ENCODE measurements around the gene KRT28.
A peak's percentile ranks its signal among the peaks of the same experiment; 100 is the strongest.
"Not testable (repeated sequence)": the region's sequence is repeated elsewhere in the genome, so short reads cannot be mapped to it uniquely, and the experiment has no call there.

Gene KRT28

GRCh38 chr17:40818733-40819527 is 19.2 kb upstream of the KRT28 start:
- DNase-seq = peak; percentile 48

GRCh38 chr17:40818343-40818732 is 18.6 kb upstream of the KRT28 start:
- no peak for DNase-seq

- DNase-seq = no peak
Measured at GRCh38 chr17:40817103-40817682, 17.4 kb upstream of the KRT28 start.

GRCh38 chr17:40816569-40816968 is 16.8 kb upstream of the KRT28 start:
- no peak for DNase-seq

- no peak for DNase-seq
Measured at GRCh38 chr17:40815381-40815780, 15.6 kb upstream of the KRT28 start.

GRCh38 chr17:40814657-40815056 is 14.9 kb upstream of the KRT28 start:
- not testable (repeated sequence) for DNase-seq

- no peak for DNase-seq
Measured at GRCh38 chr17:40813804-40814203, 14.0 kb upstream of the KRT28 start.

GRCh38 chr17:40812639-40813038 is 12.9 kb upstream of the KRT28 start:
- no peak for DNase-seq

- DNase-seq = no peak
Measured at GRCh38 chr17:40810494-40810893, 10.7 kb upstream of the KRT28 start.

- DNase-seq = no peak
Measured at GRCh38 chr17:40809721-40810421, 10.1 kb upstream of the KRT28 start.

- no peak for DNase-seq
Measured at GRCh38 chr17:40806131-40806530, 6.4 kb upstream of the KRT28 start.

- DNase-seq = peak; percentile 72
Measured at GRCh38 chr17:40803617-40804082, 3.9 kb upstream of the KRT28 start.

GRCh38 chr17:40801157-40801556 is 1.4 kb upstream of the KRT28 start:
- no peak for DNase-seq

GRCh38 chr17:40800381-40800780 is 622 bp upstream of the KRT28 start:
- DNase-seq = no peak

- DNase-seq = no peak
Measured at GRCh38 chr17:40796846-40797245, 2.9 kb downstream of the KRT28 start.

GRCh38 chr17:40795019-40795667 is 4.6 kb downstream of the KRT28 start:
- DNase-seq = no peak

- DNase-seq = no peak
Measured at GRCh38 chr17:40794466-40794865, 5.3 kb downstream of the KRT28 start.

GRCh38 chr17:40793832-40794231 is 5.9 kb downstream of the KRT28 start:
- DNase-seq = no peak

GRCh38 chr17:40791787-40792436 is 7.8 kb downstream of the KRT28 start:
- DNase-seq = no peak

GRCh38 chr17:40791111-40791510 is 8.6 kb downstream of the KRT28 start:
- DNase-seq = no peak

GRCh38 chr17:40782450-40782849 is 17.3 kb downstream of the KRT28 start, which contains the start of gene KRT27:
Gene KRT27, minus strand, starts transcription at chr17:40782550. Its CDS starts 57 bp downstream, at chr17:40782493.
- DNase-seq = no peak

- no peak for DNase-seq
Measured at GRCh38 chr17:40779181-40779909, 20.4 kb downstream of the KRT28 start.

Data from NCI-H1048 (cell line).